ENCODE data around the gene CLTC. TPM values are rescaled to one million over a fixed set of nuclear protein-coding genes. Genes with fewer than 3 reads are reported as not detected.

Gene CLTC
- total and polyA plus RNA-seq, 10 of the 15 experiments (the other 5 are each of a cell fraction or from before 2014, with no cell fraction given), result 77.5 to 188 (median 129) TPM

DNA sequence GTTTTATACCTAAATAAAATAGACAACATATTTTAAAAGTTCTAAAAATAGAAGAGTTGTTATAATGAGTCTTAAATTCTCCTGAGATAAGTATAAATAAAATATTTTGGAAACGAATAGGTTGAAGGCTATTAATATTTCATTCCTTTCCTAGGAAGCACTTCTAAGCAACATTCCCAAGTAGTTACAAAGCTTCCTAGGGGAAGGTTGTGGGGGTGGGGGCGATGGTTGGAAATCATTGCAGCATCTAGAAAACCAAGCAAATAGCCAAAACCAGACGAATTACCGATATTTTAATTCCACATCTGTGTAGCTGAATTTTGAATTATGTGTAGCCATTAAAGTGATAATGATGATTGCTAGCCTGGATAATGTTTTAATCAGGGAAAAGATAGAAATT is 60.6 kb downstream of the CLTC start:
- no peak for FAIRE-seq

More for the DNA sequence above, 60.6 kb downstream of the CLTC start:
- Histone ChIP-seq H3K79me2 (ENCODE audit: control insufficient read depth, insufficient read depth, low read length) (no peaks in the 10 kb centered on the region), H3K4me2 (ENCODE audit: control insufficient read depth, insufficient read depth) (no peak overlapping the region), H3K27ac (ENCODE audit: control insufficient read depth, insufficient read depth) (no peak overlapping the region), H4K20me1 (ENCODE audit: control insufficient read depth, insufficient read depth) (no peaks in the 10 kb centered on the region), H3K4me1 (ENCODE audit: control insufficient read depth, insufficient read depth, low read length) (no peaks in the 10 kb centered on the region), H3K27me3 (replicated peaks in 1 of 2; ENCODE audit: control insufficient read depth in 2 of 2, insufficient read depth in 2 of 2, low read length in 1 of 2) (no peaks in the 10 kb centered on the region), H2AFZ (ENCODE audit: control insufficient read depth, low read depth, low read length) (no peak overlapping the region), H3K9ac (ENCODE audit: control insufficient read depth, insufficient read depth, low read length) (no peak overlapping the region), H3K9me3 (replicated peaks; ENCODE audit: control insufficient read depth, insufficient read depth, low read length) (no peaks in the 10 kb centered on the region), H3K36me3 (ENCODE audit: control insufficient read depth in 2 of 2, insufficient read depth in 2 of 2, low read length in 1 of 2) (peaks cover 11 to 70% of the 10 kb centered on the region in 2 experiments), H3K4me3 (no peak overlapping the region)
- TF ChIP-seq RUNX3 (IDR thresholded peaks at IDR 0.05; ENCODE audit: low read length) (no peak), ZNF622 (IDR thresholded peaks at IDR 0.05) (no peak), CUX1 (IDR thresholded peaks at IDR 0.05; ENCODE audit: insufficient replicate concordance, low read depth, low read length) (no peak), RFX5 (IDR thresholded peaks at IDR 0.05; ENCODE audit: low read depth, low read length) (no peak), POU2F2 (IDR thresholded peaks at IDR 0.05; ENCODE audit: borderline replicate concordance, low read depth, low read length) (no peak), RAD21 (IDR thresholded peaks at IDR 0.05; ENCODE audit: insufficient read depth, low read depth, low read length) (no peak), FOXK2 (IDR thresholded peaks at IDR 0.05) (no peak), DPF2 (IDR thresholded peaks at IDR 0.05) (no peak), CREM (IDR thresholded peaks at IDR 0.05; ENCODE audit: low read depth) (no peak), SMAD1 (IDR thresholded peaks at IDR 0.05; ENCODE audit: low read depth, partially characterized antibody) (no peak), SP1 (IDR thresholded peaks at IDR 0.05; ENCODE audit: low read depth, low read length) (no peak), CHD1 (IDR thresholded peaks at IDR 0.05; ENCODE audit: low read depth, low read length) (no peak), POLR2AphosphoS2 (IDR thresholded peaks at IDR 0.05; ENCODE audit: low read depth, low read length) (no peak), NFIC (IDR thresholded peaks at IDR 0.05; ENCODE audit: low read depth, low read length) (no peak), SUPT20H (IDR thresholded peaks at IDR 0.05; ENCODE audit: borderline replicate concordance, control insufficient read depth, low read depth, low read length) (no peak)
- TF ChIP-seq, protein P1, sequence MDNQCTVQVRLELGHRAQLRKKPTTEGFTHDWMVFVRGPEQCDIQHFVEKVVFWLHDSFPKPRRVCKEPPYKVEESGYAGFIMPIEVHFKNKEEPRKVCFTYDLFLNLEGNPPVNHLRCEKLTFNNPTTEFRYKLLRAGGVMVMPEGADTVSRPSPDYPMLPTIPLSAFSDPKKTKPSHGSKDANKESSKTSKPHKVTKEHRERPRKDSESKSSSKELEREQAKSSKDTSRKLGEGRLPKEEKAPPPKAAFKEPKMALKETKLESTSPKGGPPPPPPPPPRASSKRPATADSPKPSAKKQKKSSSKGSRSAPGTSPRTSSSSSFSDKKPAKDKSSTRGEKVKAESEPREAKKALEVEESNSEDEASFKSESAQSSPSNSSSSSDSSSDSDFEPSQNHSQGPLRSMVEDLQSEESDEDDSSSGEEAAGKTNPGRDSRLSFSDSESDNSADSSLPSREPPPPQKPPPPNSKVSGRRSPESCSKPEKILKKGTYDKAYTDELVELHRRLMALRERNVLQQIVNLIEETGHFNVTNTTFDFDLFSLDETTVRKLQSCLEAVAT (IDR thresholded peaks at IDR 0.05), result no peak
- TF ChIP-seq, protein P2, sequence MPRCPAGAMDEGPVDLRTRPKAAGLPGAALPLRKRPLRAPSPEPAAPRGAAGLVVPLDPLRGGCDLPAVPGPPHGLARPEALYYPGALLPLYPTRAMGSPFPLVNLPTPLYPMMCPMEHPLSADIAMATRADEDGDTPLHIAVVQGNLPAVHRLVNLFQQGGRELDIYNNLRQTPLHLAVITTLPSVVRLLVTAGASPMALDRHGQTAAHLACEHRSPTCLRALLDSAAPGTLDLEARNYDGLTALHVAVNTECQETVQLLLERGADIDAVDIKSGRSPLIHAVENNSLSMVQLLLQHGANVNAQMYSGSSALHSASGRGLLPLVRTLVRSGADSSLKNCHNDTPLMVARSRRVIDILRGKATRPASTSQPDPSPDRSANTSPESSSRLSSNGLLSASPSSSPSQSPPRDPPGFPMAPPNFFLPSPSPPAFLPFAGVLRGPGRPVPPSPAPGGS (IDR thresholded peaks at IDR 0.05; ENCODE audit: borderline replicate concordance, insufficient read depth, low read depth, low read length, poor library complexity, severe bottlenecking), result no peak
- TF ChIP-seq, protein P3, sequence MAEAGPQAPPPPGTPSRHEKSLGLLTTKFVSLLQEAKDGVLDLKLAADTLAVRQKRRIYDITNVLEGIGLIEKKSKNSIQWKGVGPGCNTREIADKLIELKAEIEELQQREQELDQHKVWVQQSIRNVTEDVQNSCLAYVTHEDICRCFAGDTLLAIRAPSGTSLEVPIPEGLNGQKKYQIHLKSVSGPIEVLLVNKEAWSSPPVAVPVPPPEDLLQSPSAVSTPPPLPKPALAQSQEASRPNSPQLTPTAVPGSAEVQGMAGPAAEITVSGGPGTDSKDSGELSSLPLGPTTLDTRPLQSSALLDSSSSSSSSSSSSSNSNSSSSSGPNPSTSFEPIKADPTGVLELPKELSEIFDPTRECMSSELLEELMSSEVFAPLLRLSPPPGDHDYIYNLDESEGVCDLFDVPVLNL (IDR thresholded peaks at IDR 0.05; ENCODE audit: low read depth, low read length), result no peak
- intact Hi-C loops (cut with micrococcal nuclease; ENCODE audit: unreplicated experiment), result no loop called here
- no peak for DNase-seq (ENCODE audit: low read depth, low spot score)
- ChIA-PET SMC1A (ENCODE audit: uncharacterized antibody, unreplicated experiment) (interaction anchor here (1.3 kb wide), 1 partner anchor 11 kb away, joined by 3 read pairs; no protein-coding TSS in a partner anchor), CTCF (no interaction called here), RAD21 (ENCODE audit: unreplicated experiment) (no interaction called here), POLR2A (no interaction called here)
- in situ Hi-C loops (cut with MboI), result no loop called here
- no TSS peak for BruUV-seq (replicated peaks)
- WGBS (ENCODE audit: insufficient coverage, insufficient replicate concordance, low lambda C conversion rate, missing lambda C conversion rate), result 75% methylated on average over 4 of the region's 4 CpGs
- ATAC-seq, result no peak
